NCI-H2196 treated with DMSO at 0.1 percent for 48 hours (cell line): Measurements from ENCODE around the gene IGSF8.
"Not testable (repeated sequence)": the region's sequence is repeated elsewhere in the genome, so short reads cannot be mapped to it uniquely, and the experiment has no call there.

ENCODE experiments used
- DNase-seq: peaks from one replicate; lab custom pipeline; 2025; ENCODE audit not compliant: unreplicated experiment; lab: John Stamatoyannopoulos, UW

IGSF8 gene

DNA sequence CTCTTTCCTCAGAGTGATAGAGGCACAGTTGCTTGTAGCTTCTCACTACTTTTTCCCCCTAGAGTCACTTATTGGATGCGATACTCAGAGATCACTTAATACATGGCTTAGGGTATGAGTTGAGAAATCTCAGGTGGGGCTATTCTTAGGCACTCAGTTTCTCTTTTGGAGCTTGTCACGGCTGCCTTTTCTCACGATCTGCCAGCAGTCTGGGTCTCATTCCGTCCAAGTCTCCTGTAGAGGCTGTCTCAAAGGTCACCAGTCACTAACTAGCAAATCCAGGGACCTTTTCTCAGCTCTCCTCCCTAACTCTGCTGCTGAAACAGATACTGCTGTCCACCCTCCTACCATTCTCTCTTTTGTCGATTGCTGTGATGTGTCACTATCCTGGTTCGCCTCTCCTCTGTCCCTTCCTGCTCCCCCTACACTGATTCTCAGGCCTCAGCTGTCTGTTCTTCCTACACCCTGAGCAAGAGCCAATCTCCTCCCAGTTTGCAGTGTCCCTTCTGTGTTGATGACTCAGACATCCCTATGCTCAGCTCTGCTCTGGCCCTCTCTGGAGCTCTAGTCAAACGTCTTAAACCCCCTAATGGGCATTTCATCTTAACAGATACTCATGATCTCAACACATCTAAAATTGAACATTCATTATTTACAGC lies 29.6 kb upstream of the IGSF8 start:
- DNase-seq: no peak

GRCh38 chr1:160127381-160127780 lies 29.0 kb upstream of the IGSF8 start:
- no peak for DNase-seq

GRCh38 chr1:160126342-160126741 lies 27.9 kb upstream of the IGSF8 start:
- DNase-seq: not testable (repeated sequence)

DNA sequence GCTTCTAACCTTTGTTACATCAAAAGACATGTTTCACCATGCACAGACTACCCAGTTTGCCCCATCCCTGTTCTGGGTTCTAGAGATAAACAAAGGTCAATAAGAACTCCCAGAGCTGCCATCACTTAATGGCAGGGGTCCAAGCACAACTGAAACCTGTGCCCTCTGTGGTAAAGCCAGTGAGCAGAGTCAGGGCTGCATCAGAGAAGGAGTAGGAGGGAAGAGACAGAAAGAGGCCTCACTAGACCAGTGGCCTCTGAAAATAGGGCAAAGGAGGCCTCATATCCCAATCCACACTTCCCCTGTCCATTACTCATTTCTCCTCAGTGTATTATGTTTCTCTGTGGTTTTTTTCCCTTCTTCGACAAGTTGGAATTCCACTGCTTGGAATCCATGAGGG lies 27.3 kb upstream of the IGSF8 start:
- DNase-seq: no peak

DNA sequence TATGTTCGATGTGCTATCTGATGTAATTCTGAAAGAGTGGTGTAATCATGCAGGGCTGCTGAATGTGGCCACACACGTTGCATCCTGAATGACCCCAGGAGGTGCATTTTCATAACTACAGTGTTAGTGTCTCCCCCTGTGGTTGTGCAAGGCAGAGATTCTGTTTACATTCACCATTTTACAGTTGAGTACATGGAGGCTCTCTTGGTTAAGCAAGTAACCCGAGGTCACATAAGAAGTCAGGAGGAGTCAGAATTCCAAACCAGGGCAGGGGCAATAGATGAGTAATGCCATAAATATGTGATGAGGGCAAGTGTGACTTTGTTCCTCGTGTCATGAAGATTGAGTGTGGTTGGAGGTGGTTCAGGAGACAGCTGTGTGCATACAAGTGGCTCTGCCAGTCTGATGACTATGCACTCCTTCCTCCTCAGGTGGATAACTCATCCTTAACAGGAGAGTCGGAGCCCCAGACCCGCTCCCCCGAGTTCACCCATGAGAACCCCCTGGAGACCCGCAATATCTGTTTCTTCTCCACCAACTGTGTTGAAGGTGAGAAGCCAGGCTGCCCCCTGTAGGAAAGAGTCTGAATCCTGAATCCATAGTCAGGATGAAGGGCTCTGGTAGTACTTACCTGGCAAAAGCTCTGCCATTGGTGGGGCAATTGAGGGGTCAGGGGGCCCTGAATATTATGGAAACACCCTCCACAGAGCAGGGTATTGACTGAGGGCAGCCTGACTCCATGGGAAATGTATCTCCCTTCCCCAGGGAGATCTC lies 26.5 kb upstream of the IGSF8 start:
- no peak for DNase-seq

GRCh38 chr1:160123726-160124125 lies 25.3 kb upstream of the IGSF8 start:
- DNase-seq: no peak

DNA sequence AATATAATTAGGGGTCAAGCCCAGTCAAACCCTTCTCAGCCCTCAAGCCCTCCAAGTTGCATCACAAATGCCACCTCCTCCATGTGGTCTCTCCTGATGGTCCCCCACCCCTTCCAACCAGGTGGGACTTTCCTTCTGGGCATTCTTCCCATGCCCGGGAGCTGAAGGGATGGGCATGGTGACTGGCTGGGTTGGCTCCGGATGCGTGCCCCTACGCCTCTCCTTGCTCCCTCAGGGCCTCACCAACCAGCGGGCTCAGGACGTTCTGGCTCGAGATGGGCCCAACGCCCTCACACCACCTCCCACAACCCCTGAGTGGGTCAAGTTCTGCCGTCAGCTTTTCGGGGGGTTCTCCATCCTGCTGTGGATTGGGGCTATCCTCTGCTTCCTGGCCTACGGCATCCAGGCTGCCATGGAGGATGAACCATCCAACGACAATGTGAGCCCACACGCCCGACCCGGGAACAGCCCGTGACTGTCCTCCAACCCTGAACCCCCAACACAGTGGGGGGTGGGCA lies 24.6 kb upstream of the IGSF8 start:
- no peak for DNase-seq

GRCh38 chr1:160121388-160121787 lies 23.0 kb upstream of the IGSF8 start:
- DNase-seq: no peak

- no peak for DNase-seq
These were observed 22.4 kb upstream of the IGSF8 start for GRCh38 chr1:160120797-160121196.

DNA sequence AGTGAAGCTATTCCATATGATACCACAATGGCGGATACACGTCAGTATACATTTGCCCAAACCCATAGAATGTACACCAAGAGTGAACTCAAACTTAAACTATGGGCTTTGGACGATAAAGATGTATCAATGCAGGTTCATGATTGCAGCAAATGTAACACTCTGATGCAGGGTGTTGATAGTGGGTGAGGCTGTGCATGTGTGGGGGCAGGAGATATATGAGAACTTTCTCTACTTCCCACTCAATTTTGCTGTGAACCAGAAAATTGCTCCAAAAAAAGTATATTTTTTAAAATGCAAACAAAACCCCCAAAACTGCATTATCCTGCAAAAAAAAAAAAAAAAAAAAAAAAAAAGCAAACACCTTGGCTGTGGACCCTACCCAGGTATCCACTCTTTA lies 20.5 kb upstream of the IGSF8 start:
- no peak for DNase-seq

DNA sequence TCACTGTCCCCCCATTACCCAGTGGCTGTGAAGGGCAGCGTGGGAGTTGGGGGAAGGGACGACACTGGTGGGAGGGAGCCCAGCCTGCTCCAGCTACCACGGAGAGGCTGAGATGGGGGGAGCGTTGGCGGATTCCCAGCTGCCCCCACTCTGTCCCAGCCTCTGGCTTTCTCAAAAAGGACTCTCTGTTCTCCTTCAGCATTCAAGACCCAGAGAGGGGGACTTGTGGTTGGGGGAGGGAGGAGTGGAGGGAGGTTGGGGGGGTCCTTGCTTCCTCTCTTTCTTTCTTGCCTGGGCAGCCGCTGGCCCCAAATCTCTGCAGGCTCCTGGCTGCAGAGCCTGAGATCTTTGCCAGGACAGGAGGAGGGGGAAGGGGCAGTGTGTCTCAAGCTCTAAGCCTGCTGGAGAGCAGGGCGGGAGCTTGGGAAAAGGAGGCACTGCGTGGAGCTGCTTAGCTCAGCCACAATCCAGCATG lies 19.3 kb upstream of the IGSF8 start:
- DNase-seq: no peak

DNA sequence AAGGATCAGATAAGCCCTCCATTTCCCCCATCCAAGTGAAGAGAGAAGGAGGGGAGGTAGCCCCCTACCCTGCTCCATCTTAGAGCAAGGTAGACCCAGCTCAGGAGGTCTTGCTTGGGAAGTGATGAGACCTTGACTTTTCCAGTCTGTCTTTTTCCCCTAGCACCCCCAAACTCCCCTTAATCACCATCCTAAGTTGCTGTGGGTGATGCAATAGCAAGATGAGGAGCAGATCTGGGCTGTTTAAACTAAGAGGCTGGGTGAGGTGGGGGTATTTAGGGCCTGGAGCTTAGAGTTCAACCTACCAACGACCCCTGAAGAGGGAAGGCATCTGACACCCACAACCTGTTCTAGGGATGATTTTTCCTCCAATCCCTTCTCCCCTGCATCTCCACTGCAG lies 18.9 kb upstream of the IGSF8 start:
- no peak for DNase-seq

- no peak for DNase-seq
These were observed 18.1 kb upstream of the IGSF8 start for GRCh38 chr1:160116283-160117147.

DNA sequence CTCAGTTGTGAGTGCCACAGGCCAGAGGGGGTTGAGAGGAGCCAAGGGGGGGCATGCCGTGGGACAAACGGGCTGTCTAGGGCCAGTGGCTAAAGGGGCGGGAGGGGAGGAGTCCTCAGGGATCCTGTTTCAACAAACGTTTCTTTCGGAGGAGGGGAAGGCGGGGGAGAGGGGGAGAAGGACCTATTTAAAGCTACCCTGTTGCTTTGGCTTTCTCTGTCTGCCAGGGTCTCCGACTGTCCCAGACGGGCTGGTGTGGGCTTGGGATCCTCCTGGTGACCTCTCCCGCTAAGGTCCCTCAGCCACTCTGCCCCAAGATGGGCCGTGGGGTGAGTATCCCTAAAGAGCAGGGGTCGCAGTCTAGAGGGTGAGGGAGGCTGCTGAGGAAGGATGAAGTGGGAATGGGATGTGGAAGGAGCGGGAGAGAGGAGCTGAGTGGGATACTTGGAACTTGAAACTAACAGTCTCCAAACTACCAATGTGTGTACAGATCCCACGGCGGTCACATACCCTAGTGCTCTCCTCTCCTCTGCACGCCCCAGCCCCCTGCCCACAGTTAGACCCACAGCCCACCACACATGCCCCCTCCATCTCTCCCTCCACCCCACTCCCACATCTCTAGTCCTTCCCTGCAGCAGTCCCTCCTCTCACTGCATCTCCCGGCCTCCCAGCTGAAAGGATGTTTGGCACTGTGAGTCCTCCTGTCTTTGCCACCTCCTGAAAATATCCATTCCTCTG lies 17.3 kb upstream of the IGSF8 start, which contains the start of gene ATP1A2:
Gene ATP1A2 (plus strand): TSS at position 215 of the 738 bp plus-strand sequence. CDS start 103 bp downstream, at position 318.
- DNase-seq: no peak

DNA sequence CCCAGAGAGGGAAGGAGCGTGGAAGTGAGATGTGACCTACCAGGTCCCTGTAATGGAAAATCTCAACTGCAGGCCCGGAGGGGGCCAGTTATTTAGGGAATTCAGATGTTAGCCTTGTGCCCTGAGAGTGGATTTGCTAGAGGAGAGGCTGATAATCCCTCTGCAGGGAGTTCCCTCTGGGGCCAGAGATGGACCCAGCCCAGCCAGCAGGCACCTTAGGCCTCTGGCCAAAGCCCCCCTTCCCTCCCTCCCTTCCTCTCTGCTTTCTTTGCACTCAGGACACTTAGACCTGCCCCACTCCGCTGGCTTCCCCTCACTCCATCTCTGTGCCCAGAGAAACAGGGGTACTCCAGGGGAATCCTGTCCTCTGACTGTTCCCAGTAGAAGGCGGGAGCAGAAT lies 15.7 kb upstream of the IGSF8 start:
- no peak for DNase-seq

- DNase-seq: no peak
These were observed 15.0 kb upstream of the IGSF8 start for GRCh38 chr1:160113407-160113806.

- DNase-seq: no peak
These were observed 13.9 kb upstream of the IGSF8 start for GRCh38 chr1:160112357-160112756.

- not testable (repeated sequence) for DNase-seq
These were observed 13.0 kb upstream of the IGSF8 start for GRCh38 chr1:160111462-160111861.

GRCh38 chr1:160109686-160110085 lies 11.3 kb upstream of the IGSF8 start:
- no peak for DNase-seq

DNA sequence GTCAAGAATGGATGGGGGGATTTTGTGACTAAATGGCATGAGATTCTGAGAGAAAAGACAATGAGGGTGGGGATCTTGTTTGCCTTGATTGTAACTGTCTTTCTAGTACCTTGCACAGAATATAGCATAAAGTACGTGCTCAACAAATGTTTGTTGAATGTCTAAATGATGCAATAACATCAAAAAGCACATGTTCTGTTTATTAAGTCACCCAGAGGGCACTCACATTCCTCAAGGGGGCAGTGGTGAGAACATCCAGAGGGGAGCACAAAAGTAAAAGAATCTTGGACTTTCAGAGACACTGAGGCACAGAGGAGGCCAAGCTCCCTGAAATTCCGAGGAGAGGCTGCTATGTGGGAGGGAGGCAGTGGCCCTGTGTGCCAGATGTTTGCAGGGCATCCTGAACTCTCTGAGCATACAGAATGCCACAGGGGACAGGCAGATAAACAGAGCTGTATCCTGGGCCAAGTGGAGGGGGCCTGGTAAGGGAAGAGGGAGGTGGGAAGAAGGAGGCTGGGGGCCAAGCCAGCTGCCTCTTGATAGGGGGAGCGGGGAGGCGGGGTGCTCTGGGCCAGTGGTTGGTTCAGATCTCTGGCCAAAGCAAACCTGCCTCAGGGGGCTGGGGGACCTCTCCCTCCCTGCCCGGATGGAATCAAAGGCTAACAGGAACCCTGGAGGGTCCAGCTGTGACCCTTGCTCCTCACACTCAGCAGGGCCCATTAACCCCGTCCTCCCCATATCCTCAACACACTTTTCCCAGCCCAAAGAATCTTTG lies 10.7 kb upstream of the IGSF8 start:
- DNase-seq: no peak
